Mammary epithelial cell (primary cell): ENCODE results near the gene SNX22.

Experiments used
- CTCF ChIP-seq, 2 donors: IDR thresholded peaks in 1 of 2; conservative IDR thresholded peaks in 1 of 2; 2 replicates each; pipeline ENCODE4 v1.5.1; 2011 to 2012; ENCODE audit warnings: inconsistent platforms in 2 of 2, low read length in 2 of 2, mild to moderate bottlenecking in 2 of 2, control low read depth in 1 of 2, low read depth in 1 of 2; ENCODE audit not compliant: insufficient read depth in 1 of 2; ENCODE audit errors: extremely low read depth in 1 of 2
- EZH2 ChIP-seq: IDR thresholded peaks from 2 replicates; pipeline ENCODE4 v1.6.1; 2012; ENCODE audit warnings: low read length, inconsistent platforms, borderline replicate concordance

GRCh38 chr15:64130159-64130558 lies 21.4 kb upstream of the SNX22 start:
- TF ChIP-seq CTCF (conservative IDR thresholded peaks at IDR 0.05 in 1 of 2, IDR thresholded peaks at IDR 0.05 in 1 of 2; ENCODE audit: extremely low read depth in 1 of 2, insufficient read depth in 1 of 2, low read depth in 1 of 2, low read length in 2 of 2) (no peak), EZH2 (no peak)
